ENCODE results near the gene VPS33A. TPM values are rescaled to one million over a fixed set of nuclear protein-coding genes. Genes with fewer than 3 reads are reported as not detected.

VPS33A gene
- total and polyA plus RNA-seq, 2 of the 13 experiments (the other 11 are each of a cell fraction or from before 2014, with no cell fraction given) = 11.0 to 43.6 TPM

GRCh38 chr12:122266230-122266901 is at the start of gene VPS33A (continued):
- peak; percentile 95; the same call in 1 of the 2 replicates for TF ChIP-seq FOXK1 (CRISPR knock-in tag; IDR thresholded peaks at IDR 0.05; ENCODE audit: borderline replicate concordance, low read depth)
- TF ChIP-seq SATB2 (CRISPR knock-in tag; IDR thresholded peaks at IDR 0.05) = no peak
- peak; percentile 93 for TF ChIP-seq ZNF552 (CRISPR knock-in tag; IDR thresholded peaks at IDR 0.05; ENCODE audit: borderline replicate concordance)
- 0 out of 2 replicates have a peak, but pooled peaks have one; percentile 24 for TF ChIP-seq ZNF724P (CRISPR knock-in tag; IDR thresholded peaks at IDR 0.05; ENCODE audit: borderline replicate concordance)
- peak; percentile 71 for TF ChIP-seq MED8 (CRISPR knock-in tag; IDR thresholded peaks at IDR 0.05; ENCODE audit: insufficient replicate concordance)
- TF ChIP-seq E2F5 (CRISPR knock-in tag; conservative IDR thresholded peaks at IDR 0.05) = peak; percentile 43; the same call in 1 of the 2 replicates
- TF ChIP-seq KMT2B (CRISPR knock-in tag; IDR thresholded peaks at IDR 0.05) = peak; percentile 99
- peak; percentile 87 for TF ChIP-seq ZBTB38 (CRISPR knock-in tag; IDR thresholded peaks at IDR 0.05)
- TF ChIP-seq RBFOX2 (IDR thresholded peaks at IDR 0.05; ENCODE audit: low read depth, low read length) = peak; percentile 93
- TF ChIP-seq ZNF251 (CRISPR knock-in tag; IDR thresholded peaks at IDR 0.05) = no peak
- no peak for TF ChIP-seq ZNF337 (CRISPR knock-in tag; IDR thresholded peaks at IDR 0.05; ENCODE audit: borderline replicate concordance, low read depth)
- peak; percentile 93 for TF ChIP-seq SALL2 (CRISPR knock-in tag; IDR thresholded peaks at IDR 0.05)
- peak in 1 of 2 experiments; percentile 91 for TF ChIP-seq HMGXB4 (CRISPR knock-in tag; IDR thresholded peaks at IDR 0.05; ENCODE audit: borderline replicate concordance in 1 of 2, low read depth in 1 of 2)
- 0 out of 2 replicates have a peak, but pooled peaks have one; percentile 52 for TF ChIP-seq TSC22D2 (CRISPR knock-in tag; IDR thresholded peaks at IDR 0.05; ENCODE audit: borderline replicate concordance)
- TF ChIP-seq ZXDC (CRISPR knock-in tag; IDR thresholded peaks at IDR 0.05) = peak; percentile 76; the same call in 1 of the 2 replicates
- TF ChIP-seq ERF (CRISPR knock-in tag; IDR thresholded peaks at IDR 0.05) = peak; percentile 78
- peak; percentile 95; the same call in 1 of the 2 replicates for TF ChIP-seq KLF13 (CRISPR knock-in tag; IDR thresholded peaks at IDR 0.05)
- no peak for TF ChIP-seq ZNF17 (CRISPR knock-in tag; IDR thresholded peaks at IDR 0.05)
- peak; percentile 63; the same call in 1 of the 2 replicates for TF ChIP-seq ZNF33A (CRISPR knock-in tag; IDR thresholded peaks at IDR 0.05; ENCODE audit: borderline replicate concordance)
- TF ChIP-seq TBL1XR1 (IDR thresholded peaks at IDR 0.05; ENCODE audit: borderline replicate concordance, low read length, partially characterized antibody) = peak; percentile 85
- TF ChIP-seq GATA4 (IDR thresholded peaks at IDR 0.05; ENCODE audit: borderline replicate concordance, low read depth) = peak; percentile 80; the same call in 1 of the 2 replicates
- peak; percentile 64; the same call in 1 of the 2 replicates for TF ChIP-seq RXRB (CRISPR knock-in tag; IDR thresholded peaks at IDR 0.05; ENCODE audit: borderline replicate concordance)
- no peak for TF ChIP-seq ARID2 (CRISPR knock-in tag; IDR thresholded peaks at IDR 0.05; ENCODE audit: borderline replicate concordance)

All from HepG2 (cell line).